Thoracic aorta (tissue), 2 donors: ENCODE measurements around the gene DRAP1. TPM values are rescaled to one million over a fixed set of nuclear protein-coding genes. Genes with fewer than 3 reads are reported as not detected.

Experiments
- ATAC-seq: fragments of 150-250 bp; one replicate; pipeline ENCODE4 v1.8.0; 2017; ENCODE audit warnings: low read depth; ENCODE audit not compliant: insufficient number of reproducible peaks, low FRiP score
- DNase-seq: peaks from one replicate; pipeline ENCODE4 v3.0.0-alpha.2; 2020; ENCODE audit warnings: low spot score
- H3K27ac ChIP-seq, 2 donors: fragments of 200-600 bp; sonication (generic); 1 replicate in 1 of 2; 2 replicates in 1 of 2; pipeline ENCODE4 v1.5.1; 2016; ENCODE audit warnings: mild to moderate bottlenecking in 2 of 2, moderate library complexity in 2 of 2
- H3K27me3 ChIP-seq: fragments of 200-600 bp; sonication (generic); replicated peaks from 2 replicates; pipeline ENCODE4 v1.6.0; 2016; ENCODE audit warnings: mild to moderate bottlenecking; ENCODE audit not compliant: insufficient read depth
- H3K36me3 ChIP-seq: fragments of 200-600 bp; sonication (generic); one replicate; pipeline ENCODE4 v1.5.1; 2016
- H3K4me1 ChIP-seq, 2 donors: fragments of 200-600 bp; sonication (generic); 1 replicate in 1 of 2; 2 replicates in 1 of 2; pipeline versions ENCODE4 v1.5.1 to v1.6.0; 2016; ENCODE audit warnings: low read depth in 2 of 2, mild to moderate bottlenecking in 1 of 2; ENCODE audit not compliant: control insufficient read depth in 1 of 2
- H3K4me3 ChIP-seq: fragments of 200-600 bp; sonication (generic); 2 replicates; pipeline ENCODE4 v1.5.1; 2016; ENCODE audit warnings: mild to moderate bottlenecking
- H3K9me3 ChIP-seq: fragments of 200-600 bp; sonication (generic); 2 replicates; pipeline ENCODE4 v1.5.1; 2016
- total RNA-seq, 2 donors: library from RNA; depleted of rRNA; stranded (reverse); fragments of >200 nt; gene quantifications; one replicate each; pipeline versions ENCODE4 v1.1.0 to v1.2.3, GENCODE V29; 2016
- TF ChIP-seq, protein P1 (sequence below): fragments of 200-600 bp; sonication (generic); IDR thresholded peaks from one replicate; pipeline ENCODE4 v1.5.1; 2019; ENCODE audit warnings: antibody characterized with exemption

Gene DRAP1
- total RNA-seq, 2 donors from 2014 or later = 82.5 to 91.2 TPM

DNA sequence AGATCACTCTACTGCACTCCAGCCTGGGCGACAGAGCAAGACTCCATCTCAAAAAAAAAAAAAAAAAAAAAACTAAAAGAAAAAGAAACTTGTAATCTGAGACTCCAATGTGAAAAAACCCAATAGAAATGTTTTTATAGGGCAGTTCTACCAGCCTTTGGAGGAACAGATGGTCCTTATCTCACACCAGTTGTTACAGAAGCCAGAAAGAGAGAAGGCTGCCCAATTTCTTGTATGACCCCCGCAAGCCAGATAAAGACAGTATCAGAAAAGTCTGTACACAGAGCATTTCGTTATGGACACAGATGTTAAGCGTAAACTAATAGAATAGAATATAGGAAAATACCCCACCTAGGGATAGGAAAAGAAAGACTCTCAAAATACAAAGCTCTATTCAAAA lies 14.8 kb downstream of the DRAP1 start:
- DNase-seq = no peak
- Histone ChIP-seq H3K27ac (no peak overlapping the region), H3K4me3 (no peak overlapping the region), H3K4me1 (no peaks in the 10 kb centered on the region), H3K9me3 (no peaks in the 10 kb centered on the region), H3K27me3 (no peaks in the 10 kb centered on the region), H3K36me3 (no peaks in the 10 kb centered on the region)
- TF ChIP-seq, protein P1, sequence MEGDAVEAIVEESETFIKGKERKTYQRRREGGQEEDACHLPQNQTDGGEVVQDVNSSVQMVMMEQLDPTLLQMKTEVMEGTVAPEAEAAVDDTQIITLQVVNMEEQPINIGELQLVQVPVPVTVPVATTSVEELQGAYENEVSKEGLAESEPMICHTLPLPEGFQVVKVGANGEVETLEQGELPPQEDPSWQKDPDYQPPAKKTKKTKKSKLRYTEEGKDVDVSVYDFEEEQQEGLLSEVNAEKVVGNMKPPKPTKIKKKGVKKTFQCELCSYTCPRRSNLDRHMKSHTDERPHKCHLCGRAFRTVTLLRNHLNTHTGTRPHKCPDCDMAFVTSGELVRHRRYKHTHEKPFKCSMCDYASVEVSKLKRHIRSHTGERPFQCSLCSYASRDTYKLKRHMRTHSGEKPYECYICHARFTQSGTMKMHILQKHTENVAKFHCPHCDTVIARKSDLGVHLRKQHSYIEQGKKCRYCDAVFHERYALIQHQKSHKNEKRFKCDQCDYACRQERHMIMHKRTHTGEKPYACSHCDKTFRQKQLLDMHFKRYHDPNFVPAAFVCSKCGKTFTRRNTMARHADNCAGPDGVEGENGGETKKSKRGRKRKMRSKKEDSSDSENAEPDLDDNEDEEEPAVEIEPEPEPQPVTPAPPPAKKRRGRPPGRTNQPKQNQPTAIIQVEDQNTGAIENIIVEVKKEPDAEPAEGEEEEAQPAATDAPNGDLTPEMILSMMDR = no peak
- ATAC-seq = no peak

DNA sequence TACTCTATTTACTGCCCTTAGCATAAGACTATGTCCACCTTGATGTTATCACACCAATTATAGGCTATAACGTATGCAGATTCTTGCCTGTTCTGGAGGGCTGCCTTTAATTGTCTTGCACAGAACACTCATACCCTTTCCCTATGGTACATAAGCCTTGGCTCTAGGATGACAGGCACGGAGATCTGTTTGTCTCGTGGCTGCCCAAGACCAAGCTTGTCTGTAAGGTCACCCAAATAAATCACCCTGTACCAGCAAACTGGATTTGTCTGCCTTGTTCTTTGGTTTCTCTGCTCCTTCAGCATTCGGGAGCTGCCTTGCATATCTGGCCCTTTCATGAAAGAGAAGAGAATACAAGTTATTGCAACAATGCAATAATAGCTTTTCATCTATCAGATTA lies 18.5 kb downstream of the DRAP1 start:
- Histone ChIP-seq H3K27ac (no peak overlapping the region), H3K4me3 (no peak overlapping the region), H3K27me3 (no peaks in the 10 kb centered on the region), H3K36me3 (no peaks in the 10 kb centered on the region), H3K4me1 (no peaks in the 10 kb centered on the region), H3K9me3 (no peaks in the 10 kb centered on the region)
- DNase-seq = no peak
- no peak for ATAC-seq
- TF ChIP-seq, protein P1 = no peak

DNA sequence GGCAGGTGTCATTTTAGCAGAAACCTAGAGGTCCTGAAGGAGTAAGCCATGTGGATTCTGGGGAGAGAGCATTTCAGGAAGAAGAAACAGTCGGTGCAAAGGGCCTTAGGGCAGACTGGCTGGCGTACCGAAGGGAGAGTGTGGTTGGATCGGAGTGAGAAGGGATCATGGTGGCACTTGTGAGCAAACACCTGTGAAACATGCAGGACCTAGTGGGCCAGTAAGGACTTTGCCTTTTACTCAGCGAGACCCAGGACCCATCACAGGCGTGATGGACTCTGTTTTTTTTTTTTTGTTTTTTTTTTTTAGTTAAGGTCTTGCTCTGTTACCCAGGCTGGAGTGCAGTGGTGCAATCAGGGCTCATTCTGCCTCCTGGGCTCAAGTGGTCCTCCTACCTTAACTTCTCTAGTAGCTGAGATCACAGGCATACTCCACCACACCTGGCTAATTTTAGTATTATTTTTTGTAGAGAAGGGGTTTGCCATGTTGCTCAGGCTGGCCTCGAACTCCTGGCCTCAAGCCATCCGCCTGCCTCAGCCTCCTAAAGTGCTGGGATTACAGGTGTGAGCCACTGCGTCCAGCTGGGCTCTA lies 22.6 kb downstream of the DRAP1 start:
- DNase-seq (no peak), ATAC-seq (no peak)
- Histone ChIP-seq H3K27ac (peak overlapping the region in 1 of 2 donors; percentile 8), H3K4me1 (no peaks in the 10 kb centered on the region), H3K9me3 (no peaks in the 10 kb centered on the region), H3K4me3 (no peak overlapping the region), H3K36me3 (no peaks in the 10 kb centered on the region), H3K27me3 (no peaks in the 10 kb centered on the region)
- TF ChIP-seq, protein P1 = no peak

DNA sequence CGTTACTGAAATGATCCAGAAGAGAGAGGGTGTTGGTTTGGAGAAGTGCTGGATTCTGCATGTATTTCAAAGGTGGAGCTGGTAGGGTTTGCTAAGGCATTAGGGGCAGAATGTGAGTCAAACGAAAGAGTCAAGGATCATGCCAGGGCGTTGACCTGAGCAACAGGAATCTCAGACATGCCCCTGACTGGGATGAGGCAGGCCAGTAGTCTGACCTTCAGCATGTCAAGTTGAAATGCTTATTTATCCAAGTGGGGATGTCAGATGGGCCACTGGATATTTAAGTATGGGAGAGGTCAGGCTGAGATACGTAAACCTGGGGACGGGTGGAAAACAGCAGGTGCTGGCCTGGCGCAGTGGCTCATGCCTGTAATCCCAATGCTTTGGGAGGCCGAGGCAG lies 23.3 kb downstream of the DRAP1 start:
- Histone ChIP-seq H3K36me3 (no peaks in the 10 kb centered on the region), H3K27me3 (no peaks in the 10 kb centered on the region), H3K4me1 (no peaks in the 10 kb centered on the region), H3K9me3 (no peaks in the 10 kb centered on the region), H3K27ac (no peak overlapping the region), H3K4me3 (no peak overlapping the region)
- ATAC-seq = no peak
- TF ChIP-seq, protein P1 = no peak
- DNase-seq = no peak

DNA sequence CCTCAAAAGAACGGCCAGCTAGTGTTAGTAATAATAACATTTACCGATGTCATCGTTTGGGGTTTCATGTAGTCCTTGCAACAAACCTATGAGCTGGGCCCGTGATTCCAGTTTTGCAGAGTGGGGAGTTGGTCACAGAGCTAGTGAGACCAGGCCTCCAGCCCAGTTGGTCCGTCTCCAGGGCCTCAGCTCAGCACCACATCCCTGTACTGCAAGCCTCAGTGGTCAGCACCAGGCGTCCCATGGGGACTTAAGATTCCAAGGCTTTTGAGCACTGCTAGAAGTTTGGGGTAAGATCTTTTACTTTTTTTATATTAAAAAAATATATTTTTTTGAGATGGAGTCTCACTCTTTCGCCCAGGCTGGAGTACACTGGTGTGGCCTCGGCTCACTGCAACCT lies 25.0 kb downstream of the DRAP1 start:
- ATAC-seq = no peak
- Histone ChIP-seq H3K4me3 (no peak overlapping the region), H3K27ac (no peak overlapping the region), H3K4me1 (no peaks in the 10 kb centered on the region), H3K27me3 (no peaks in the 10 kb centered on the region), H3K36me3 (no peaks in the 10 kb centered on the region), H3K9me3 (no peaks in the 10 kb centered on the region)
- TF ChIP-seq, protein P1 = no peak
- DNase-seq = no peak
